Measurements from ENCODE around the gene TNFRSF19.

- no peak for TF ChIP-seq CTCF (IDR thresholded peaks at IDR 0.05)
- no peak for TF ChIP-seq POLR2A (IDR thresholded peaks at IDR 0.05)
These were observed 59.5 kb downstream of the TNFRSF19 start for GRCh38 chr13:23629566-23630272.

Data from body of pancreas (tissue), 4 donors.